Measurements from ENCODE around the gene GALK2.
"Not testable (repeated sequence)": the region's sequence is repeated elsewhere in the genome, so short reads cannot be mapped to it uniquely, and the experiment has no call there.

GALK2 gene

DNA sequence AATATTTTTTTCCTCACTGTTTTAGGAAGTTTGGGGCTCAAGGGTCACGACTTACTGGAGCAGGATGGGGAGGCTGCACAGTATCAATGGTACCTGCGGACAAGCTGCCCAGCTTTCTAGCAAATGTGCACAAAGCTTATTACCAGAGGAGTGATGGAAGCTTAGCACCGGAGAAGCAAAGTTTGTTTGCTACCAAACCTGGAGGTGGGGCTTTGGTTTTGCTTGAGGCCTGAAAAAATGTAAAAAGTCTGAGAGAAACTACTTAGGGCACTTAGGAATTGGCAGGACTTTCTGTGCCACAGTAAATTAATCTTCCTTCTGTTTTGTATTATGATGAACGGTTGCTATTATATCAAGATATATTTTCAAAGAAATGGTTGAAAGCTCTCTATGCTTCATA lies 157.9 kb downstream of the GALK2 start:
- FAIRE-seq (no peak), DNase-seq (ENCODE audit: insufficient read length) (no peak)
- TF ChIP-seq TAF1 (IDR thresholded peaks at IDR 0.05; ENCODE audit: borderline replicate concordance, low read depth, low read length) (no peak), POLR2AphosphoS5 (IDR thresholded peaks at IDR 0.05; ENCODE audit: low read depth, low read length) (no peak), POLR2A (IDR thresholded peaks at IDR 0.05; ENCODE audit: low read depth, low read length) (no peak)

DNA sequence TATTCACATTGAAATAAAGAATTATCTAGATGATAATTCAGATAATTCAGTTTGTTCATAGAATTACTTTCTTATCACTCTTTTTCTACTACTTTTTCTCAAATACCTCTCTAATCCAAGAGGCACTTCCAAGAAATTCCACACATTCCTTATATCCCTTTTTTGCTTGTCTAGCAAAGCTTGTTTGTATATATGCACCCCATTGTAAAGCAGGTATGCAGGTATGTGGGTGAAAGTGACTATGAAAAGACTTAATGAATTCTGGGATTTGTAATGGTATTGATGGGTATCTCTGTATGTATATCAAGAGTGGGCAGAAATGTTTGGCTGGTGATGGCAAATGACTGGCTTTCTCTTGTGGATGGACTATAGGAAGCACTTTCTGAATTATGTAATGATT lies 158.9 kb downstream of the GALK2 start:
- no peak for TF ChIP-seq POLR2A (IDR thresholded peaks at IDR 0.05; ENCODE audit: low read depth, low read length)
- no peak for TF ChIP-seq POLR2AphosphoS5 (IDR thresholded peaks at IDR 0.05; ENCODE audit: low read depth, low read length)
- TF ChIP-seq TAF1 (IDR thresholded peaks at IDR 0.05; ENCODE audit: borderline replicate concordance, low read depth, low read length) = no peak
- no peak for FAIRE-seq
- DNase-seq (ENCODE audit: insufficient read length) = no peak

DNA sequence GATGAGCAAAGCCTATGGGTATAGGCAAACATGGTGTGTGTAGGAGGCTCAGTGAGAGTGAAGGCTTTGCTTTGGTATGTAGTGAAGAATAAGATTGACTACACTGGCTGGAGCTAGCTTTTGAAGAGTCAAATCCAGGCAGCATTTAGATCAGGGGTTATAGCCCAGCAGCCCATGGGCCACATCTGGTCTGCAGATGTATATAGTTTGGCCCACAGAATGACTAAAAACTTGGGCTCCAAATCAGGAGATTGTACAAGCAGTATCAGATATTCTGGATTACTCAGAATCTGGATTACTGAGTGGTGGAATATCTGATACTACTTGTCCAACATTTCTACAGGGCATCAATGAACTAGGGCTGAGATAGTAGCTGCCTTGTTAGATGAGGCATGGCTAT lies 160.1 kb downstream of the GALK2 start:
- DNase-seq (ENCODE audit: insufficient read length) = no peak
- no peak for TF ChIP-seq POLR2AphosphoS5 (IDR thresholded peaks at IDR 0.05; ENCODE audit: low read depth, low read length)
- TF ChIP-seq TAF1 (IDR thresholded peaks at IDR 0.05; ENCODE audit: borderline replicate concordance, low read depth, low read length) = no peak
- no peak for TF ChIP-seq POLR2A (IDR thresholded peaks at IDR 0.05; ENCODE audit: low read depth, low read length)
- FAIRE-seq = no peak

DNA sequence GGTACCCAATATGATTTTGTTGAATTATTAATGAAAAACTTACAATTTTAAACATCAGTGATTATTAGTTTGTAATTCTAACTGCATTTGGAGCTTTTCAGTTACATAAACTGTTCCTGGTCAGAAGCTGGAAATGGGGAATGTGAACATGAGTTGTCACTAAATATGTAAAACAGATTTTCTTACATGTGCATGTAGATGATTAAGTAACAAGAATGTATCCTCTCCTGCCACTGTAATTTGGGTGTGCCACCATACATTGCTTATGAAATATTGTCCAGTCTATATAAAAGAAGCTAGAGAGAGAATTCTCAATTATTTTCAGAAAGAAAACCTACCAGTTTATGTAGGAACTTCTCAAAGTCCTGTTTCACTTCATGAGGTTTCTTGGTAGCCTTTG lies 161.4 kb downstream of the GALK2 start:
- no peak for DNase-seq (ENCODE audit: insufficient read length)
- TF ChIP-seq TAF1 (IDR thresholded peaks at IDR 0.05; ENCODE audit: borderline replicate concordance, low read depth, low read length) (no peak), POLR2AphosphoS5 (IDR thresholded peaks at IDR 0.05; ENCODE audit: low read depth, low read length) (no peak), POLR2A (IDR thresholded peaks at IDR 0.05; ENCODE audit: low read depth, low read length) (no peak)
- no peak for FAIRE-seq

DNA sequence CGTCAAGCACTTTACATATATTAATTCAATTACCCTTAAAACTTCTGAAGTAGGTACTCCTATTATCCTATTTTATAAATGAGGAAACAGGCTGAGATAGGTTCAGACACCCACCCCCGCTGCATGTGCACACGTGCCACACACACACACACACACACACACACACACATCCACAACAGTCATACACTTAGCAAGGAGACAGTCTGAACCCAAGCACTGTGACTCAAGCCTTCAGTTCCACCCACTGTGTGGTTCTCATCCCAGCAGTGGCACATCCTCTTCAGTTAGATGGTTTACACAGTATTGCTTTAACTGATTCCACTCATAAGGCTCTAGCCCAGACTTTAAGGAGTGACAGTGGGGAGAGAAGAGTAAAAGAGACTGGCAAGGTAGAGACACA lies 161.9 kb downstream of the GALK2 start:
- TF ChIP-seq TAF1 (IDR thresholded peaks at IDR 0.05; ENCODE audit: borderline replicate concordance, low read depth, low read length) (no peak), POLR2AphosphoS5 (IDR thresholded peaks at IDR 0.05; ENCODE audit: low read depth, low read length) (no peak), POLR2A (IDR thresholded peaks at IDR 0.05; ENCODE audit: low read depth, low read length) (no peak)
- FAIRE-seq = no peak
- no peak for DNase-seq (ENCODE audit: insufficient read length)

DNA sequence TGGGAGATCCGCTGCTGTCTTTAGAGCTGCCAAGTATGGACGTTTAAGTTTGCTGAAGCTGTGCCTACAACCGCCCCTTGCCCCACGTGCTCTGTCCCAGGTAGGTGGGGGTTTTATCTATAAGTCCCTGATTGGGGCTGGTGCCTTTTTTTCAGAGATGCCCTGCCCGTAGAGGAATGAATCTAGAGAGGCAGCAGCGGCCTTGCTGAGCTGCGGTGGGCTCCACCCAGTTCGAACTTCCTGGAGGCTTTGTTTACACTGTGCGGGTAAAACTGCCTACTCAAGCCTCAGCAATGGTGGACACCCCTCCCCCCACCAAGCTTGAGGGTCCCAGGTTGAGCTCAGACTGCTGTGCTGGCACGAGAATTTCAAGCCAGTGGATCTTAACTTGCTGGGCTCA lies 169.6 kb downstream of the GALK2 start:
- DNase-seq (ENCODE audit: insufficient read length) = no peak
- no peak for FAIRE-seq
- TF ChIP-seq POLR2AphosphoS5 (IDR thresholded peaks at IDR 0.05; ENCODE audit: low read depth, low read length) = no peak

DNA sequence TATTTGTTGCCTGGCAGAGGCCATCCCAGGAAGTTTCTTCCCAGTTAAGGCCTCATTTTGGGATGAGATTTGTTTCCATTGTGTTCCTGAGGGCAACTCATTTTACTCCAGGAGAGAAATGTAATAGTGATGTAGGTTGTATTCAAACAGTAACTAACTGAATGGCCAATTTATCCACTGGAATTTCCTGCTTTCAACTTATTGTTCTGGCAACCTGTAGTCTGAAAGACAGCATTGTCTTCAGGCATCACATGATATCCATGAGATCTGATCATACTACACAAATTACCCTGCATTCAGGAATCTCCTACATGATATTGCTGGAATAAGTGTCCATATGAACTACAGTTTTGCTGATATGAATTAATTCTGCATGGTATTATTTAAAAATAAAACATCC lies 173.5 kb downstream of the GALK2 start:
- DNase-seq (ENCODE audit: insufficient read length) (no peak), FAIRE-seq (no peak)
- TF ChIP-seq POLR2A (IDR thresholded peaks at IDR 0.05; ENCODE audit: low read depth, low read length) (no peak), POLR2AphosphoS5 (IDR thresholded peaks at IDR 0.05; ENCODE audit: low read depth, low read length) (no peak), TAF1 (IDR thresholded peaks at IDR 0.05; ENCODE audit: borderline replicate concordance, low read depth, low read length) (no peak)

DNA sequence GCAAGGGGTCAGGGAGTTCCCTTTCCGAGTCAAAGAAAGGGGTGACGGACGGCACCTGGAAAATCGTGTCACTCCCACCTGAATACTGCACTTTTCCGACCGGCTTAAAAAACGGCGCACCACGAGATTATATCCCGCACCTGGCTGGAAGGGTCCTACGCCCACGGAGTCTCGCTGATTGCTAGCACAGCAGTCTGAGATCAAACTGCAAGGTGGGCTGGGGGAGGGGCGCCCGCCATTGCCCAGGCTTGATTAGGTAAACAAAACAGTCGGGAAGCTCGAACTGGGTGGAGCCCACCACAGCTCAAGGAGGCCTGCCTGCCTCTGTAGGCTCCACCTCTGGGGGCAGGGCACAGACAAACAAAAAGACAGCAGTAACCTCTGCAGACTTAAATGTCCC lies 184.4 kb downstream of the GALK2 start:
- FAIRE-seq; DNase-seq (ENCODE audit: insufficient read length): not testable (repeated sequence)

DNA sequence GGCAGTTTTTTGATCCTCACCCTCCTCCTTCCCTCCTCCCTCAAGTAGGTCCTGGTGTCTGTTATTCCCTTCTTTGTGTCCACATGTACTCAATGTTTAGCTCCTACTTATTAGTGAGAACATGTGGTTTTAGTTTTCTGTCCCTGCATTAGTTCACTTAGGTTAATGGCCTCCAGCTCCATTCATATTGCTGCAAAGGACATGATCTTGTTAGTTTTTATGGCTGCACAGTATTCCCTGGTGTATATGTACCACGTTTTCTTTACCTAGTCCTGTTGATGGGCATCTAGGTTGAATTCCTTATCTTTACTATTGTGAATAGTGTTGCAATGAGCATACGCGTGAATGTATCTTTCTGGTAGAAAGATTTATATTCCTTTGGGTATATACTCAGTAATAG lies 191.3 kb downstream of the GALK2 start:
- TF ChIP-seq POLR2AphosphoS5 (IDR thresholded peaks at IDR 0.05; ENCODE audit: low read depth, low read length) = no peak
- no peak for TF ChIP-seq POLR2A (IDR thresholded peaks at IDR 0.05; ENCODE audit: low read depth, low read length)
- no peak for TF ChIP-seq TAF1 (IDR thresholded peaks at IDR 0.05; ENCODE audit: borderline replicate concordance, low read depth, low read length)
- no peak for DNase-seq (ENCODE audit: insufficient read length)
- no peak for FAIRE-seq

DNA sequence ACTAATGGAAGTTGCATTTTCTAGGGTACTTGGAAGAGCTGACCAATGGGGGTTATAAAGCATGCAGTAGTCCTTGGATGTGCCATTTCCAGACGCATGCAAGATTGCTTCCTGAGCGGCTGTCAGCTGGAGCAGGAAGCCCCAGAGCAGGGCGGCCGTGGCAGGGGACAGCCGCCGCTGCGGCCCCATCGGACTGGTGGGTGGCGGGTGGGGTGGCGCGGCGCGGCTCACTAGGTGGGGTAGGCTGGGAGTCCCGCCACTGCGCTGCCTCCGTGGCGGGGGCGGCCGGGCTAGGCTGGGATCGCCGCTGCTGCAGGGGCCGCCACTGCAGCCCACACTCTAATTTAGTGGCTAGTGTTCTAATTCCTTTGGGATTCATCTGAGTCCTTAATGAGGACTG lies 196.4 kb downstream of the GALK2 start:
- no peak for FAIRE-seq
- TF ChIP-seq POLR2A (IDR thresholded peaks at IDR 0.05; ENCODE audit: low read depth, low read length) (no peak), POLR2AphosphoS5 (IDR thresholded peaks at IDR 0.05; ENCODE audit: low read depth, low read length) (no peak), TAF1 (IDR thresholded peaks at IDR 0.05; ENCODE audit: borderline replicate concordance, low read depth, low read length) (no peak)
- no peak for DNase-seq (ENCODE audit: insufficient read length)

DNA sequence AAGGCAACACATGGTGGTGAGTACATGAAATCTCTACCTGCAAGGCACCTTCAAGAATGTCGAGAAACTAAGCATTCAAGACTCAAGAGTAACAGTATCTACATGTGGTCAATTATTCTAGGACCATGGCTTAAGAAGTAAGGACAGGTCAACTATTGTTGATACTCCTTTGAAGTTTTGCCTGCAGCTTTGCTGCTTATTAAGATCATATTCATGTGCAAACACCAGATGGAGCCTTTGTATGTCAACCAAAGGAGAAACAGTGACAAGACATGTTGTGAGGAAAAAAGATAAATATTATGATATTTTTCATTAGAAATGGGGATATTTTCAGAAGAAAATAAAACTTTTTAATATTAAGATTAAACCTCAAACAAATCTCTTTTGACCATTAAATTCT lies 200.7 kb downstream of the GALK2 start:
- no peak for TF ChIP-seq POLR2AphosphoS5 (IDR thresholded peaks at IDR 0.05; ENCODE audit: low read depth, low read length)
- no peak for TF ChIP-seq TAF1 (IDR thresholded peaks at IDR 0.05; ENCODE audit: borderline replicate concordance, low read depth, low read length)
- no peak for TF ChIP-seq POLR2A (IDR thresholded peaks at IDR 0.05; ENCODE audit: low read depth, low read length)
- DNase-seq (ENCODE audit: insufficient read length) (no peak), FAIRE-seq (no peak)

DNA sequence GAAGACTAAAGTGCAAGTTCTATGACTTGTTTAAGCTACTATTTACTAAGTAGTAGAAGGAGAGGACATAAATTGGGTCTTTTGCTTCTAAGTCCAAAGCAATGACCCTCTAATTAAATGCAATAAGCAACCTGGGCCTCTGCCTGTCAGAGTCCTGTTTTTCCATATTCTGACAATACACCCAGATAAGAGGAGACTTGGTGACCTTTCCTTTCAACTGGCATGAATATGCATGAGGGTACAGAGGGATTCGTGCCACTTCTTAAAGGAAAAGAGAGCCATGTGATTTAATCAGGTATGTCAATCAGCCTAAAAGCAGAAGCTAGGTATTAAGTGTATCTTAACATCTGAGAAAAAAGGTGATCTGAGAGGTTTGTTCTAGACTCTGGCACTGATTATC lies 202.3 kb downstream of the GALK2 start:
- no peak for FAIRE-seq

DNA sequence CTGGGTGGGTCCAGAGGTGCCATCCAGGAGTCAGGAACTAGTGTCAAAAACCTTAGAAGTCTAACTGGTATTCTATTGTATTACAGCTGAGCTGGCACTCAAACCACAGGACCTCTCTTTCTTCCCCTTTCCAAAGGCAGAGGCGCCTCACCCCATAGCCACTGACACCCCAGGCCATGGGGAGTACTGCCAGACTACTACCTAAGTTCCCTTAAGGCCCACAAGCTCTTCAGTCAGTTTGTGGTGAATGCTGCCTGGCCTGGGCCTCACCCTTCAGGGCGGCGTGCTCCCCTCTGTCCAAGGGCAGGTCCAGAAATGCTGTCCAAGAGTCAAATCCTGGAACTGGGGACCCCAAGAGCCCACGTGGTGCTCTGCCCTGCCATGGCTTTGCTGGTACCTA lies 209.9 kb downstream of the GALK2 start:
- FAIRE-seq (no peak), DNase-seq (ENCODE audit: insufficient read length) (no peak)
- TF ChIP-seq POLR2A (IDR thresholded peaks at IDR 0.05; ENCODE audit: low read depth, low read length) (no peak), POLR2AphosphoS5 (IDR thresholded peaks at IDR 0.05; ENCODE audit: low read depth, low read length) (no peak), TAF1 (IDR thresholded peaks at IDR 0.05; ENCODE audit: borderline replicate concordance, low read depth, low read length) (no peak)

More for the DNA sequence above, 202.3 kb downstream of the GALK2 start:
- TF ChIP-seq POLR2AphosphoS5 (IDR thresholded peaks at IDR 0.05; ENCODE audit: low read depth, low read length) = no peak
- no peak for TF ChIP-seq TAF1 (IDR thresholded peaks at IDR 0.05; ENCODE audit: borderline replicate concordance, low read depth, low read length)
- TF ChIP-seq POLR2A (IDR thresholded peaks at IDR 0.05; ENCODE audit: low read depth, low read length) = no peak
- no peak for DNase-seq (ENCODE audit: insufficient read length)
